Sigmoid colon (tissue), 7 donors: ENCODE measurements around the gene SLC51B. TPM values are rescaled to one million over a fixed set of nuclear protein-coding genes. Genes with fewer than 3 reads are reported as not detected.
A peak's percentile ranks its signal among the peaks of the same experiment; 100 is the strongest.

ENCODE experiments used
- DNase-seq: peaks from one replicate; pipeline ENCODE4 v3.0.0-alpha.2; 2019
- H3K27ac ChIP-seq, 4 donors: fragments of 200-600 bp; sonication (generic); one replicate each; pipeline ENCODE4 v1.5.1; 2016 to 2019; ENCODE audit warnings: mild to moderate bottlenecking in 1 of 4
- H3K27me3 ChIP-seq, 3 donors: fragments of 200-600 bp; sonication (generic); one replicate each; pipeline ENCODE4 v1.5.1; 2019; ENCODE audit warnings: mild to moderate bottlenecking in 1 of 3
- H3K36me3 ChIP-seq, 4 donors: fragments of 200-600 bp; sonication (generic); one replicate each; pipeline ENCODE4 v1.5.1; 2016 to 2019
- H3K4me1 ChIP-seq, 4 donors: fragments of 200-600 bp; sonication (generic); one replicate each; pipeline ENCODE4 v1.5.1; 2017 to 2019
- H3K4me3 ChIP-seq, 4 donors: fragments of 200-600 bp; sonication (generic); one replicate each; pipeline ENCODE4 v1.5.1; 2017 to 2019; ENCODE audit warnings: mild to moderate bottlenecking in 2 of 4, moderate library complexity in 1 of 4
- H3K9me3 ChIP-seq, 4 donors: fragments of 200-600 bp in 3 of 4; sonication (generic) in 3 of 4; one replicate each; pipeline versions ENCODE4 v1.5.1 to v1.6.1; 2013 to 2019
- EP300 ChIP-seq, 4 donors: sonication (generic); formaldehyde crosslinking; IDR thresholded peaks; one replicate each; pipeline ENCODE4 v1.6.1; 2017; ENCODE audit warnings: antibody characterized with exemption in 4 of 4
- POLR2A ChIP-seq, 2 donors: fragments of 450-650 bp; IDR thresholded peaks; one replicate each; pipeline ENCODE4 v1.6.1; 2016; ENCODE audit warnings: antibody characterized with exemption in 2 of 2, mild to moderate bottlenecking in 2 of 2, moderate library complexity in 2 of 2
- POLR2AphosphoS5 ChIP-seq, 4 donors: sonication (generic); formaldehyde crosslinking; IDR thresholded peaks; one replicate each; pipeline ENCODE4 v1.6.1; 2017; ENCODE audit warnings: antibody characterized with exemption in 4 of 4
- WGBS, 2 donors: extraction: QIAGEN DNeasy Blood & Tissue Kit; methylation state at CpG; one replicate each; pipeline ENCODE4 v1.1.7; 2013; 5-methylcytosine and 5-hydroxymethylcytosine counted together
- intact Hi-C: fragments of 100-400 bp; cut with DNase I; formaldehyde crosslinking; loops from one replicate; pipeline ENCODE4 v1.15.1; 2023
- polyA plus RNA-seq, 3 donors: library from polyadenylated mRNA; stranded (reverse); fragments of 200-250 nt; gene quantifications; one replicate each; pipeline ENCODE4 v1.2.3, GENCODE V29; 2013
- total RNA-seq, 4 donors: library from RNA; depleted of rRNA; stranded (reverse); fragments of >200 nt; gene quantifications; one replicate each; pipeline ENCODE4 v1.1.0, GENCODE V29; 2016
- TF ChIP-seq, protein P1 (sequence below), 4 experiments: fragments of 450-650 bp in 3 of 4; fragments of 200-600 bp in 1 of 4; IDR thresholded peaks; one replicate each; pipeline ENCODE4 v1.5.1; 2016 to 2019; ENCODE audit warnings: antibody characterized with exemption in 4 of 4, mild to moderate bottlenecking in 3 of 4, moderate library complexity in 2 of 4
- donor health status: healthy with polysubstance abuse.
- donor health status: Bipolar disorder and iron deficiency.
- donor health status: healthy.

SLC51B gene
- total and polyA plus RNA-seq, 7 donors, result 76.3 to 92.5 (median 77.0) TPM; not detected in 4

DNA sequence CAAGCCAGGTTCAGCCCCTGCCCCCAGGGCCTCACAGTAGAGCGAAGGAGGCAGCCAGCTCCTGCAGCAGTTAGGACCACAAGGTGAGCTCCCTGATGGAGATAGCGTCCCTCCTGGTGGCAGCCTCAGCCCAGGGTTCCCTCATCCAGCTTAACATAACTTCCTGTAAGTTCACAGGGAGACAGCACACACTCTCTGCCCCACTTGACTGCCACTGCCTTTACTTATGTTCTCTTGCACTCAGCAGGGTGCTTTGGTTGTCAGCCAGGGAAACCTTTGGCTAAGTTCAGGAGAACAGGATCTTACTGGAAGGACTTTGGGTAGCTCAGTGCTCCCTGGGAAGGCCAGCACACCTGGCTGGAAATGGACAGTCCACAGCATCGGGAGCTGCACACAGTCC is 42.2 kb downstream of the SLC51B start:
- intact Hi-C loops, result loop anchor here (5.0 kb wide), 1 partner anchor 95 kb away; no protein-coding TSS in a partner anchor
- TF ChIP-seq EP300 (IDR thresholded peaks at IDR 0.05) (no peak), POLR2AphosphoS5 (IDR thresholded peaks at IDR 0.05) (no peak), POLR2A (IDR thresholded peaks at IDR 0.05) (no peak)
- TF ChIP-seq, protein P1, sequence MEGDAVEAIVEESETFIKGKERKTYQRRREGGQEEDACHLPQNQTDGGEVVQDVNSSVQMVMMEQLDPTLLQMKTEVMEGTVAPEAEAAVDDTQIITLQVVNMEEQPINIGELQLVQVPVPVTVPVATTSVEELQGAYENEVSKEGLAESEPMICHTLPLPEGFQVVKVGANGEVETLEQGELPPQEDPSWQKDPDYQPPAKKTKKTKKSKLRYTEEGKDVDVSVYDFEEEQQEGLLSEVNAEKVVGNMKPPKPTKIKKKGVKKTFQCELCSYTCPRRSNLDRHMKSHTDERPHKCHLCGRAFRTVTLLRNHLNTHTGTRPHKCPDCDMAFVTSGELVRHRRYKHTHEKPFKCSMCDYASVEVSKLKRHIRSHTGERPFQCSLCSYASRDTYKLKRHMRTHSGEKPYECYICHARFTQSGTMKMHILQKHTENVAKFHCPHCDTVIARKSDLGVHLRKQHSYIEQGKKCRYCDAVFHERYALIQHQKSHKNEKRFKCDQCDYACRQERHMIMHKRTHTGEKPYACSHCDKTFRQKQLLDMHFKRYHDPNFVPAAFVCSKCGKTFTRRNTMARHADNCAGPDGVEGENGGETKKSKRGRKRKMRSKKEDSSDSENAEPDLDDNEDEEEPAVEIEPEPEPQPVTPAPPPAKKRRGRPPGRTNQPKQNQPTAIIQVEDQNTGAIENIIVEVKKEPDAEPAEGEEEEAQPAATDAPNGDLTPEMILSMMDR (IDR thresholded peaks at IDR 0.05), result no peak
- 87 to 88% methylated on average over 3 of the region's 3 CpGs for WGBS, 2 donors
- Histone ChIP-seq H3K4me1 (peaks cover 0 to 87% (median 77%) of the 10 kb centered on the region in 4 donors), H3K27ac (peak overlapping the region; percentile 93 to 95 (median 94)), H3K27me3 (no peaks in the 10 kb centered on the region), H3K36me3 (no peaks in the 10 kb centered on the region), H3K4me3 (no peak overlapping the region), H3K9me3 (no peaks in the 10 kb centered on the region)
- peak; percentile 79 for DNase-seq

DNA sequence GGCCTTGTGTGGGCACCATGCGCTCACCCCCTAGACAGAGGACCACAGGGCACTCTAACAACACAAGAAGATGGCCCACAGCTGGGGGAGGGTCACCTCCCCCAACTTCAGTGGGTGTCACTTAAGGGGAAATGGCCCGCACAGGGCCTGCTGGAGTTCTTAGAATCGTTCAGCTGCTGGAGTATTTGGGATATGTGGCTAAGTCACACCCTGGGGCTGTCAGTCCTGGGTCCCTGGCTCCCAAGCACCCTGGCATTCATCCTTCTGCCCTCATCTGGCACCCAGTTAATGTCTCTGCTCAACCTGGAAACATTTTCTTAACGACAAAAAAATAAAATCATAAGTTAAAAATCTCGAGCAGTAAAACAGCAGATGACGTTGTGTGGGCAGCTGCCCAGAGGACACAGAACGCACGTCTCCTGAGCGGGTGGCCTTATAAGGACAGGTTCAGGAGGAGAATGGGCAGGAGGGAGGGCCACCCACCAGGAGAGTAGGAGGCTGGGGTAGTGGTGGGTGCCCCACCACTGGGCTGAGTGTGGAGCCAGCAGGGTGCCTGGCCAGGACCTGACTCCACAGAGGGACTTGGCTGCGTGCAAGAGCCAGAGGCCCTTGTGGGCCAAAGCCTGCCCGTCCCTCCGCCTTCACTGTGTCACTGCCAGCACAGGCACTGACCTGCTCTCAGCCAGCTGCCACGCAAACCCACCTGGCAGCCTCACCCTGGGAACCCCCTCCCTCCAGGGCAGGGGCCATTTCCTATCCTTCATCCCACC is 42.9 kb downstream of the SLC51B start:
- Histone ChIP-seq H3K27me3 (no peaks in the 10 kb centered on the region), H3K9me3 (no peaks in the 10 kb centered on the region), H3K27ac (peak overlapping the region; percentile 93 to 95 (median 94)), H3K4me1 (peaks cover 0 to 87% (median 77%) of the 10 kb centered on the region in 4 donors), H3K36me3 (no peaks in the 10 kb centered on the region), H3K4me3 (no peak overlapping the region)
- TF ChIP-seq EP300 (IDR thresholded peaks at IDR 0.05), result peak; percentile 84 to 96 (median 92)
- peak; percentile 12 to 18 for TF ChIP-seq POLR2A (IDR thresholded peaks at IDR 0.05)
- peak; percentile 67 to 79 (median 78) for TF ChIP-seq POLR2AphosphoS5 (IDR thresholded peaks at IDR 0.05)
- TF ChIP-seq, protein P1 (IDR thresholded peaks at IDR 0.05), result no peak
- 30 to 71% methylated on average over 13 of the region's 13 CpGs for WGBS, 2 donors
- intact Hi-C loops, result loop anchor here (5.0 kb wide), 1 partner anchor 96 kb away; no protein-coding TSS in a partner anchor
- peak; percentile 97 for DNase-seq

DNA sequence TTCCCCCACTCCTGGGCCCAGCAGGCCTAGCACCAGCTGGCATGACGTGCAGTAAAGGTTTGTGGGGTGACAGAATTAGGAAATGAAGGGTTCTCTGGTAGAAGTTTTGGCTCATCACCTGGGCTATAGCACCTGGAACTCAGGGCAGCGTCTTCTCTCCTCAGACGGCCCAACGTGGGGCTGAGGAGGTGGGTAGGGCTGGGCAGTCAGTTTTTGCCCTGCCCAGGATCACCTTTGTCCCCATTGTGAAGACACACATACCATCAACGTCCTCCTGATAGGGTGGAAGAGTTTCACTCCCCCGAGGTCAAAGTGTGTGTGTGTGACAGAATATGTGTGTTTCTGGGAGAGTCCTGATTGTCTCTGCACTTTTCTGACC is 43.4 kb downstream of the SLC51B start:
- H3K36me3 ChIP-seq, result no peaks in the 10 kb centered on the region
- H3K4me1 ChIP-seq, result peaks cover 0 to 87% (median 76%) of the 10 kb centered on the region in 4 donors
- no peaks in the 10 kb centered on the region for H3K27me3 ChIP-seq
- H3K4me3 ChIP-seq, result no peak overlapping the region
- intact Hi-C loops, result loop anchor here (5.0 kb wide), 1 partner anchor 96 kb away; no protein-coding TSS in a partner anchor
- 12 to 62% methylated on average over 6 of the region's 6 CpGs for WGBS, 2 donors
- no peak for DNase-seq
- no peaks in the 10 kb centered on the region for H3K9me3 ChIP-seq
- TF ChIP-seq EP300 (IDR thresholded peaks at IDR 0.05) (no peak), POLR2A (IDR thresholded peaks at IDR 0.05) (no peak), POLR2AphosphoS5 (IDR thresholded peaks at IDR 0.05) (no peak)
- TF ChIP-seq, protein P1 (IDR thresholded peaks at IDR 0.05), result no peak
- peak overlapping the region; percentile 93 to 95 (median 94) for H3K27ac ChIP-seq

DNA sequence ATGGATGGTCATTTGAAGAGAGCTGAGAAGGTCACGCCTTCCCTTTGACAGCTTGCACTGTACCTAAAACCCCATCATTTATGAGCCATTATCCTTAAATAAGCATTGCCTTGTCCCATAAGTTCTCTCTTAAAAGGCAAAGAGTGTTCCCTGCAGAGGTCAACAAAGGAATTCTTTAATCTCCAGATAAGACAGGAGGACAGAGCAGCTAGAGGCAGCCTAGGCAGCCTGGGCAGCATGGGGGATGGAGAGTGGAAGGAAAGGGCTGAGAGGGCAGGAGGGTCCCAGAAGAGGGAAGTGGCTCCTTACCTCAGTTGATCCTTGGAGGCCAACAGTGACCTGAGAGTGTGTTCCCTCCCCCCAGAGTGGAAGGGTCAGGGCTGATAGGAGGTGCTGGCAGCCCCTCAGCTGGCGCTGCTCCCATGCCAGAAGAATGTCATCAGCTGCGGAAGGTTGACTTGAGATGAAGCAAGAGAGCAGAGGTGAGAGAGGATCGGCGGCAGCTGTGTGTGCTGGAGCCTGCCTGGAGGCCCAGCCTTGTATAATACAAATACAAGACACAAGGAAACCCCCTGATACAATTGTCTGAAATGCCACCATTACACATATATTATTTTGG is 44.1 kb downstream of the SLC51B start:
- H3K36me3 ChIP-seq, result no peaks in the 10 kb centered on the region
- peak; percentile 71 for DNase-seq
- TF ChIP-seq POLR2AphosphoS5 (IDR thresholded peaks at IDR 0.05), result peak in 2 of 4 donors; percentile 43 to 46
- TF ChIP-seq, protein P1 (IDR thresholded peaks at IDR 0.05), result no peak
- H3K27ac ChIP-seq, result peak overlapping the region; percentile 93 to 95 (median 94)
- no peaks in the 10 kb centered on the region for H3K9me3 ChIP-seq
- peaks cover 1 to 88% (median 80%) of the 10 kb centered on the region in 4 donors for H3K4me1 ChIP-seq
- H3K4me3 ChIP-seq, result no peak overlapping the region
- intact Hi-C loops, result loop anchor here (5.0 kb wide), 1 partner anchor 97 kb away; no protein-coding TSS in a partner anchor
- WGBS, 2 donors, result 80 to 82% methylated on average over 5 of the region's 5 CpGs
- H3K27me3 ChIP-seq, result no peaks in the 10 kb centered on the region
